HL-60 (cell line): ENCODE measurements around the gene UST.

Source experiments
- GABPA ChIP-seq: IDR thresholded peaks from 2 replicates; pipeline ENCODE4 v1.6.1; 2012; ENCODE audit warnings: low read depth
- POLR2AphosphoS5 ChIP-seq: IDR thresholded peaks from 2 replicates; pipeline ENCODE4 v1.6.1; 2012; ENCODE audit warnings: low read depth
- SPI1 ChIP-seq: IDR thresholded peaks from 2 replicates; pipeline ENCODE4 v1.6.1; 2012; ENCODE audit warnings: low read depth, mild to moderate bottlenecking, borderline replicate concordance
- TF ChIP-seq, protein P1 (sequence below): IDR thresholded peaks from one replicate; pipeline ENCODE4 v1.5.1; 2011; ENCODE audit warnings: low read length, control low read depth, inconsistent platforms; ENCODE audit not compliant: insufficient read depth
- TF ChIP-seq, protein P2 (sequence below): IDR thresholded peaks from 2 replicates; pipeline ENCODE4 v1.6.1; 2012; ENCODE audit warnings: low read depth; ENCODE audit not compliant: insufficient replicate concordance

DNA sequence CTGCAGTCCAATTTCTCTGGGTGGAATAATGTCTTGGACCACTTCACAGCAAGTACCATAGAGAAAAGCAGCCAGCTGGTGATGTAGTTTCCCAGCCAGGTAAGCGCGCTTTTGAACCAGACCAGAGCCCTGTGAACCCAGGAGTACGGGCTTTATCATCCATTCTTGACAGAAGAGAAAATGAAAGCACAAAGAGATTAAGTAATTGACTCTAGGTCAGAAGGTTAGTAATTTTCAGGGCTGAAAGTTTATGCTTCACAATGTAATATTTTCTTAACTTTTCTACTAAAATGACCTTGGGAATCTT lies 7.1 kb upstream of the UST start:
- TF ChIP-seq, protein P1, sequence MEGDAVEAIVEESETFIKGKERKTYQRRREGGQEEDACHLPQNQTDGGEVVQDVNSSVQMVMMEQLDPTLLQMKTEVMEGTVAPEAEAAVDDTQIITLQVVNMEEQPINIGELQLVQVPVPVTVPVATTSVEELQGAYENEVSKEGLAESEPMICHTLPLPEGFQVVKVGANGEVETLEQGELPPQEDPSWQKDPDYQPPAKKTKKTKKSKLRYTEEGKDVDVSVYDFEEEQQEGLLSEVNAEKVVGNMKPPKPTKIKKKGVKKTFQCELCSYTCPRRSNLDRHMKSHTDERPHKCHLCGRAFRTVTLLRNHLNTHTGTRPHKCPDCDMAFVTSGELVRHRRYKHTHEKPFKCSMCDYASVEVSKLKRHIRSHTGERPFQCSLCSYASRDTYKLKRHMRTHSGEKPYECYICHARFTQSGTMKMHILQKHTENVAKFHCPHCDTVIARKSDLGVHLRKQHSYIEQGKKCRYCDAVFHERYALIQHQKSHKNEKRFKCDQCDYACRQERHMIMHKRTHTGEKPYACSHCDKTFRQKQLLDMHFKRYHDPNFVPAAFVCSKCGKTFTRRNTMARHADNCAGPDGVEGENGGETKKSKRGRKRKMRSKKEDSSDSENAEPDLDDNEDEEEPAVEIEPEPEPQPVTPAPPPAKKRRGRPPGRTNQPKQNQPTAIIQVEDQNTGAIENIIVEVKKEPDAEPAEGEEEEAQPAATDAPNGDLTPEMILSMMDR, result no peak
- no peak for TF ChIP-seq POLR2AphosphoS5
- TF ChIP-seq, protein P2, sequence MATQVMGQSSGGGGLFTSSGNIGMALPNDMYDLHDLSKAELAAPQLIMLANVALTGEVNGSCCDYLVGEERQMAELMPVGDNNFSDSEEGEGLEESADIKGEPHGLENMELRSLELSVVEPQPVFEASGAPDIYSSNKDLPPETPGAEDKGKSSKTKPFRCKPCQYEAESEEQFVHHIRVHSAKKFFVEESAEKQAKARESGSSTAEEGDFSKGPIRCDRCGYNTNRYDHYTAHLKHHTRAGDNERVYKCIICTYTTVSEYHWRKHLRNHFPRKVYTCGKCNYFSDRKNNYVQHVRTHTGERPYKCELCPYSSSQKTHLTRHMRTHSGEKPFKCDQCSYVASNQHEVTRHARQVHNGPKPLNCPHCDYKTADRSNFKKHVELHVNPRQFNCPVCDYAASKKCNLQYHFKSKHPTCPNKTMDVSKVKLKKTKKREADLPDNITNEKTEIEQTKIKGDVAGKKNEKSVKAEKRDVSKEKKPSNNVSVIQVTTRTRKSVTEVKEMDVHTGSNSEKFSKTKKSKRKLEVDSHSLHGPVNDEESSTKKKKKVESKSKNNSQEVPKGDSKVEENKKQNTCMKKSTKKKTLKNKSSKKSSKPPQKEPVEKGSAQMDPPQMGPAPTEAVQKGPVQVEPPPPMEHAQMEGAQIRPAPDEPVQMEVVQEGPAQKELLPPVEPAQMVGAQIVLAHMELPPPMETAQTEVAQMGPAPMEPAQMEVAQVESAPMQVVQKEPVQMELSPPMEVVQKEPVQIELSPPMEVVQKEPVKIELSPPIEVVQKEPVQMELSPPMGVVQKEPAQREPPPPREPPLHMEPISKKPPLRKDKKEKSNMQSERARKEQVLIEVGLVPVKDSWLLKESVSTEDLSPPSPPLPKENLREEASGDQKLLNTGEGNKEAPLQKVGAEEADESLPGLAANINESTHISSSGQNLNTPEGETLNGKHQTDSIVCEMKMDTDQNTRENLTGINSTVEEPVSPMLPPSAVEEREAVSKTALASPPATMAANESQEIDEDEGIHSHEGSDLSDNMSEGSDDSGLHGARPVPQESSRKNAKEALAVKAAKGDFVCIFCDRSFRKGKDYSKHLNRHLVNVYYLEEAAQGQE, result no peak
- TF ChIP-seq GABPA, result no peak
- TF ChIP-seq SPI1, result no peak
